Sigmoid colon (tissue), 4 donors: ENCODE results near the gene ANKRD6.

Experiments used
- EP300 ChIP-seq, 4 donors: sonication (generic); formaldehyde crosslinking; IDR thresholded peaks; one replicate each; pipeline ENCODE4 v1.6.1; 2017; ENCODE audit warnings: antibody characterized with exemption in 4 of 4
- POLR2A ChIP-seq, 2 donors: fragments of 450-650 bp; IDR thresholded peaks; one replicate each; pipeline ENCODE4 v1.6.1; 2016; ENCODE audit warnings: antibody characterized with exemption in 2 of 2, mild to moderate bottlenecking in 2 of 2, moderate library complexity in 2 of 2
- POLR2AphosphoS5 ChIP-seq, 4 donors: sonication (generic); formaldehyde crosslinking; IDR thresholded peaks; one replicate each; pipeline ENCODE4 v1.6.1; 2017; ENCODE audit warnings: antibody characterized with exemption in 4 of 4
- TF ChIP-seq, protein P1 (sequence below), 4 experiments: fragments of 450-650 bp in 3 of 4; fragments of 200-600 bp in 1 of 4; IDR thresholded peaks; one replicate each; pipeline ENCODE4 v1.5.1; 2016 to 2019; ENCODE audit warnings: antibody characterized with exemption in 4 of 4, mild to moderate bottlenecking in 3 of 4, moderate library complexity in 2 of 4

DNA sequence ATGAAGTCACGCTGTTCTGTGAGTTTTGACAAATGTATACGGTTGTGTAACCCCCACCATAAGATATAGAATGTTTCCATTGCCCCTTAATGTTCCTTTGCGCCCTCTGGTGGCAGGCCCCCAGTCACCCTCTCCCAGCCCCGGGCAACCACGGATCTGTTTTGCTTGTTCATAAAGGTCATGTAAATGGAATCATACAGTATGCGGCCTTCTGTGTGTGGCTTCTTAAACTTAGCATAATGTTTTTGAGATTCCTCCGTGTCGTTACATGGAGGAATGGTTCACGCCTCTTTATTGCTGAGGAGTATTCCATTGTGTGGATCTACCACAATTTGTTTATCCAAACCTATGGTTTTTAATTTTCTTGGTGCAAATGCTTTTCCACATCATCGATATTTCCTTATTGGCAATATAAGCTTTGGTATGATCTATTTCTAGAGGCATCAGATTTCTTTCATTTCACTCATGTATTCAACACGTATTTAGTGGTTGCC is 177.2 kb downstream of the ANKRD6 start:
- TF ChIP-seq, protein P1, sequence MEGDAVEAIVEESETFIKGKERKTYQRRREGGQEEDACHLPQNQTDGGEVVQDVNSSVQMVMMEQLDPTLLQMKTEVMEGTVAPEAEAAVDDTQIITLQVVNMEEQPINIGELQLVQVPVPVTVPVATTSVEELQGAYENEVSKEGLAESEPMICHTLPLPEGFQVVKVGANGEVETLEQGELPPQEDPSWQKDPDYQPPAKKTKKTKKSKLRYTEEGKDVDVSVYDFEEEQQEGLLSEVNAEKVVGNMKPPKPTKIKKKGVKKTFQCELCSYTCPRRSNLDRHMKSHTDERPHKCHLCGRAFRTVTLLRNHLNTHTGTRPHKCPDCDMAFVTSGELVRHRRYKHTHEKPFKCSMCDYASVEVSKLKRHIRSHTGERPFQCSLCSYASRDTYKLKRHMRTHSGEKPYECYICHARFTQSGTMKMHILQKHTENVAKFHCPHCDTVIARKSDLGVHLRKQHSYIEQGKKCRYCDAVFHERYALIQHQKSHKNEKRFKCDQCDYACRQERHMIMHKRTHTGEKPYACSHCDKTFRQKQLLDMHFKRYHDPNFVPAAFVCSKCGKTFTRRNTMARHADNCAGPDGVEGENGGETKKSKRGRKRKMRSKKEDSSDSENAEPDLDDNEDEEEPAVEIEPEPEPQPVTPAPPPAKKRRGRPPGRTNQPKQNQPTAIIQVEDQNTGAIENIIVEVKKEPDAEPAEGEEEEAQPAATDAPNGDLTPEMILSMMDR (IDR thresholded peaks at IDR 0.05): peak; percentile 58 to 86 (median 64)
- TF ChIP-seq EP300 (IDR thresholded peaks at IDR 0.05) (no peak), POLR2A (IDR thresholded peaks at IDR 0.05) (no peak), POLR2AphosphoS5 (IDR thresholded peaks at IDR 0.05) (no peak)
